ENCODE measurements around the gene KCNK3.

KCNK3 gene

DNA sequence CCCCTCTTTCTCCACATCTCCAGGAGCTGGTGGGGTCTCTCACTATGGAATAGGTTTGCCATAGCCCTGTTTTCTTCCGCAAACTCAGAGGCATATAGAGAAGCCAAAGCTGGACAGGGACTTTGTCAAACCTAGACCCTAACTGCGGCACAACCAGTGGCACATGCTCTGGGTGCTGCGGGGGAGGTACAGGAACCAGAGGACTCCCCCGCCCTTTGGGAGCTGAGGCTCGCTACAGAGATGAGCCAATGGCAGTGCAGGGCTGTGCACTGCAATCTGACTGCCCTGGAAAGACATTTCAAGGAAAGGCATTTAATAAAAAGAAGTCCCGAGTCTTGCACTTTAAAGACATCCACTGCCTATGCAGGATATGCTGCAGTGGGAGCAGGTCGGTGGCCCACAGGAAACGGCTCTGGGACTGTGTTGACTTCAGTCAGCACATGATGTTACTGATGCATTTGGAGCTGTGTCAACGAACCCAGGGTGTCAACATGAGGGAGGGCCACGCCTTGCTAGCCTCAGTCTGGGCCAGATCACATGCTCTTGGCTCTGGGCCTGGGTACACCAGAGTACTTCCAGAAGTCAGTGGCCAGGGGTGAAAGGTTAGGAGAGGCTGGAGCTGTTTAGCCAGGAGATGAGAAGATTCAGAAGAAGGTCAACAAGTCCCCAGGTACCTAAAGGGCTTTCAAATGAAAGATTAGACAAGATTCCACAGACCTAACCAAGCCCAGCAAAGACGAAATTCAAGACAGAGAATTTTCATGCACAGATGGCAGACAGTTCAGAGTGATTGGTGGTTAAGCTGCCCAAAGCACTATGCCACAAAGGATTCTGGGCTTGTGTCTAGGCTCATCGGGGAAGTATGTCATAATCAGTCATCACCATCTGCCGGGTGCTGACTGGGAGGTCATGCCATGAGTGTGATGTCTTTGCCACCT is 79.8 kb downstream of the KCNK3 start:
- no peak overlapping the region for H3K4me2 ChIP-seq (ENCODE audit: low read length)
- no peak overlapping the region for H3K9ac ChIP-seq (ENCODE audit: low read length)
- H3K4me3 ChIP-seq (ENCODE audit: low read length) = no peak overlapping the region
- no peak for TF ChIP-seq EZH2phosphoT487 (IDR thresholded peaks at IDR 0.05; ENCODE audit: low read depth)
- TF ChIP-seq, protein P1, sequence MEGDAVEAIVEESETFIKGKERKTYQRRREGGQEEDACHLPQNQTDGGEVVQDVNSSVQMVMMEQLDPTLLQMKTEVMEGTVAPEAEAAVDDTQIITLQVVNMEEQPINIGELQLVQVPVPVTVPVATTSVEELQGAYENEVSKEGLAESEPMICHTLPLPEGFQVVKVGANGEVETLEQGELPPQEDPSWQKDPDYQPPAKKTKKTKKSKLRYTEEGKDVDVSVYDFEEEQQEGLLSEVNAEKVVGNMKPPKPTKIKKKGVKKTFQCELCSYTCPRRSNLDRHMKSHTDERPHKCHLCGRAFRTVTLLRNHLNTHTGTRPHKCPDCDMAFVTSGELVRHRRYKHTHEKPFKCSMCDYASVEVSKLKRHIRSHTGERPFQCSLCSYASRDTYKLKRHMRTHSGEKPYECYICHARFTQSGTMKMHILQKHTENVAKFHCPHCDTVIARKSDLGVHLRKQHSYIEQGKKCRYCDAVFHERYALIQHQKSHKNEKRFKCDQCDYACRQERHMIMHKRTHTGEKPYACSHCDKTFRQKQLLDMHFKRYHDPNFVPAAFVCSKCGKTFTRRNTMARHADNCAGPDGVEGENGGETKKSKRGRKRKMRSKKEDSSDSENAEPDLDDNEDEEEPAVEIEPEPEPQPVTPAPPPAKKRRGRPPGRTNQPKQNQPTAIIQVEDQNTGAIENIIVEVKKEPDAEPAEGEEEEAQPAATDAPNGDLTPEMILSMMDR (IDR thresholded peaks at IDR 0.05; ENCODE audit: low read depth, low read length) = no peak
- H4K20me1 ChIP-seq (ENCODE audit: insufficient read depth, low read length) = peaks cover 2% of the 10 kb centered on the region; the same call in 1 of the 2 replicates
- H2AFZ ChIP-seq (ENCODE audit: low read depth, low read length) = no peak overlapping the region
- no peaks in the 10 kb centered on the region for H3K4me1 ChIP-seq (ENCODE audit: low read length)
- H3K36me3 ChIP-seq (replicated peaks; ENCODE audit: low read depth, low read length) = peaks cover 8% of the 10 kb centered on the region
- no peaks in the 10 kb centered on the region for H3K27me3 ChIP-seq (ENCODE audit: low read depth, low read length)
- no peak overlapping the region for H3K27ac ChIP-seq (ENCODE audit: low read length)
- H3K9me3 ChIP-seq (ENCODE audit: insufficient read depth, low read length) = no peaks in the 10 kb centered on the region
- H3K79me2 ChIP-seq (ENCODE audit: low read length) = peaks cover 3% of the 10 kb centered on the region; the same call in 1 of the 2 replicates

DNA sequence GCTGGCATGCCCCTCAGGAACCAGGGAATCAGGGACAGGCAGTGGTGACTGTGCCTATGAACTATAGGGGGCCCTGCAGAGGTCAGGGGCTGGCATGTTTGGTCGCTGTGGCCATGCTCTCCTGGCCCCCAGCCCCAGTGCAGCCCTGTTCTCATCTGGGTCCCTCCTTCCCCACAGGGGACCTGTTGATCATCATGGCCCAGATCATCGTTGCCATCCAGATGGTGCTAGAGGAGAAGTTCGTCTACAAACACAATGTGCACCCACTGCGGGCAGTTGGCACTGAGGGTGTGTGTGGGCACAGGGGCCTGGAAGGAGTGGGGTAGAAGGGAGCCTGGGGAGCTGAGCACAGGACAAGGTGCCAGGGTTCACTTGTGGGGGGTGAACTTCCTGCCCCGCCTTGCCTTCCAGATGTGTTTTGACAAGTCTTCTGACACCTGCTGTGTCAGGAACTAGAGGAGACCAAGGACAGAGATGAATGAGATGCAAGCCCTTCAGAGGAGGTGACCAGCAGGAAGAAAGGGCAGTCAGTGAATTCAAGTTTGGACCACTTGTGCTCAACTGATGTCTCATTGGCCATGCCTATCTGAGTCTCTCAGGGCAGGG is 83.8 kb downstream of the KCNK3 start:
- no peaks in the 10 kb centered on the region for H3K4me1 ChIP-seq (ENCODE audit: low read length)
- no peak overlapping the region for H3K4me3 ChIP-seq (ENCODE audit: low read length)
- H3K36me3 ChIP-seq (replicated peaks; ENCODE audit: low read depth, low read length) = peaks cover 18% of the 10 kb centered on the region

DNA sequence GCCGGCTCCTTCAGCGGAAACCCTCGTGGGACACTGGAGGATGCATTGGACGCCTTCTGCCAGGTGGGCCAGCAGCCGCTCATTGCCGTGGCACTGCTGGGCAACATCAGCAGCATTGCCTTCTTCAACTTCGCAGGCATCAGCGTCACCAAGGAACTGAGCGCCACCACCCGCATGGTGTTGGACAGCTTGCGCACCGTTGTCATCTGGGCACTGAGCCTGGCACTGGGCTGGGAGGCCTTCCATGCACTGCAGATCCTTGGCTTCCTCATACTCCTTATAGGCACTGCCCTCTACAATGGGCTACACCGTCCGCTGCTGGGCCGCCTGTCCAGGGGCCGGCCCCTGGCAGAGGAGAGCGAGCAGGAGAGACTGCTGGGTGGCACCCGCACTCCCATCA is 85.6 kb downstream of the KCNK3 start:
- Histone ChIP-seq H3K4me1 (ENCODE audit: low read length) (no peaks in the 10 kb centered on the region), H4K20me1 (ENCODE audit: insufficient read depth, low read length) (no peaks in the 10 kb centered on the region), H3K27me3 (ENCODE audit: low read depth, low read length) (no peaks in the 10 kb centered on the region), H3K9ac (ENCODE audit: low read length) (no peak overlapping the region), H3K27ac (ENCODE audit: low read length) (no peak overlapping the region), H3K36me3 (replicated peaks; ENCODE audit: low read depth, low read length) (peaks cover 18% of the 10 kb centered on the region), H3K4me3 (ENCODE audit: low read length) (no peak overlapping the region), H3K79me2 (ENCODE audit: low read length) (no peaks in the 10 kb centered on the region), H2AFZ (ENCODE audit: low read depth, low read length) (no peak overlapping the region), H3K4me2 (ENCODE audit: low read length) (no peak overlapping the region), H3K9me3 (ENCODE audit: insufficient read depth, low read length) (no peaks in the 10 kb centered on the region)
- no peak for TF ChIP-seq EZH2phosphoT487 (IDR thresholded peaks at IDR 0.05; ENCODE audit: low read depth)
- TF ChIP-seq, protein P1 (IDR thresholded peaks at IDR 0.05; ENCODE audit: low read depth, low read length) = no peak

More for the DNA sequence above, 83.8 kb downstream of the KCNK3 start:
- no peak overlapping the region for H3K27ac ChIP-seq (ENCODE audit: low read length)
- H3K27me3 ChIP-seq (ENCODE audit: low read depth, low read length) = no peaks in the 10 kb centered on the region
- 0 out of 2 replicates have a peak, but pooled peaks cover 2% of the 10 kb centered on the region for H3K79me2 ChIP-seq (ENCODE audit: low read length)
- no peak overlapping the region for H2AFZ ChIP-seq (ENCODE audit: low read depth, low read length)
- no peaks in the 10 kb centered on the region for H3K9me3 ChIP-seq (ENCODE audit: insufficient read depth, low read length)
- H4K20me1 ChIP-seq (ENCODE audit: insufficient read depth, low read length) = no peaks in the 10 kb centered on the region; the same call in 1 of the 2 replicates
- H3K9ac ChIP-seq (ENCODE audit: low read length) = no peak overlapping the region
- TF ChIP-seq, protein P1 (IDR thresholded peaks at IDR 0.05; ENCODE audit: low read depth, low read length) = no peak
- no peak for TF ChIP-seq EZH2phosphoT487 (IDR thresholded peaks at IDR 0.05; ENCODE audit: low read depth)
- H3K4me2 ChIP-seq (ENCODE audit: low read length) = no peak overlapping the region

DNA sequence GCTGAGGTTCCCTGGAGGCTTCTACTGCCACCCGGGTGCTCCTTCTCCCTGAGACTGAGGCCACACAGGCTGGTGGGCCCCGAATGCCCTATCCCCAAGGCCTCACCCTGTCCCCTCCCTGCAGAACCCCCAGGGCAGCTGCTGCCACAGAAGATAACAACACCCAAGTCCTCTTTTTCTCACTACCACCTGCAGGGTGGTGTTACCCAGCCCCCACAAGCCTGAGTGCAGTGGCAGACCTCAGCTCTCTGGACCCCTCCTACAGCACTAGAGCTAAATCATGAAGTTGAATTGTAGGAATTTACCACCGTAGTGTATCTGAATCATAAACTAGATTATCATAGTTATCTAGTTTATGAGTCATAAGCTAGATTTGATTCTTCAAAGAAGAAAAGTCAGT is 86.0 kb downstream of the KCNK3 start:
- no peaks in the 10 kb centered on the region for H3K9me3 ChIP-seq (ENCODE audit: insufficient read depth, low read length)
- no peak overlapping the region for H2AFZ ChIP-seq (ENCODE audit: low read depth, low read length)
- no peak overlapping the region for H3K4me3 ChIP-seq (ENCODE audit: low read length)
- no peaks in the 10 kb centered on the region for H3K79me2 ChIP-seq (ENCODE audit: low read length)
- no peaks in the 10 kb centered on the region for H3K4me1 ChIP-seq (ENCODE audit: low read length)
- no peaks in the 10 kb centered on the region for H3K27me3 ChIP-seq (ENCODE audit: low read depth, low read length)
- no peak overlapping the region for H3K27ac ChIP-seq (ENCODE audit: low read length)
- no peak overlapping the region for H3K4me2 ChIP-seq (ENCODE audit: low read length)
- peaks cover 18% of the 10 kb centered on the region for H3K36me3 ChIP-seq (replicated peaks; ENCODE audit: low read depth, low read length)
- TF ChIP-seq, protein P1 (IDR thresholded peaks at IDR 0.05; ENCODE audit: low read depth, low read length) = no peak
- no peak for TF ChIP-seq EZH2phosphoT487 (IDR thresholded peaks at IDR 0.05; ENCODE audit: low read depth)
- H3K9ac ChIP-seq (ENCODE audit: low read length) = no peak overlapping the region
- no peaks in the 10 kb centered on the region for H4K20me1 ChIP-seq (ENCODE audit: insufficient read depth, low read length)

Measured in OCI-LY3 (cell line).